Osteoblast (primary cell): Measurements from ENCODE around the gene VAC14. TPM values are rescaled to one million over a fixed set of nuclear protein-coding genes. Genes with fewer than 3 reads are reported as not detected.
A peak's percentile ranks its signal among the peaks of the same experiment; 100 is the strongest.

Source experiments
- DNase-seq: peaks from one replicate; pipeline ENCODE4 v3.0.0; 2011; ENCODE audit warnings: low spot score, mixed read lengths; ENCODE audit not compliant: insufficient read length; ENCODE audit errors: missing footprints
- H2AFZ ChIP-seq: 2 replicates; pipeline ENCODE4 v1.6.0; 2011; ENCODE audit warnings: mild to moderate bottlenecking, low read length
- H3K27ac ChIP-seq: 2 replicates; pipeline ENCODE4 v1.5.1; 2011; ENCODE audit warnings: mild to moderate bottlenecking, low read depth, low read length, moderate library complexity
- H3K27me3 ChIP-seq: 2 replicates; pipeline ENCODE4 v1.6.0; 2012; ENCODE audit warnings: mild to moderate bottlenecking, control low read depth, inconsistent platforms, low read length, moderate library complexity; ENCODE audit not compliant: insufficient read depth
- H3K36me3 ChIP-seq: 2 replicates; pipeline ENCODE4 v1.5.1; 2011; ENCODE audit warnings: mild to moderate bottlenecking, low read length, control low read depth, moderate library complexity; ENCODE audit not compliant: insufficient read depth
- H3K4me1 ChIP-seq: 2 replicates; pipeline ENCODE4 v1.5.1; 2011; ENCODE audit warnings: mild to moderate bottlenecking, low read length, control low read depth, moderate library complexity; ENCODE audit not compliant: insufficient read depth
- H3K4me2 ChIP-seq: 2 replicates; pipeline ENCODE4 v1.6.0; 2011; ENCODE audit warnings: mild to moderate bottlenecking, low read length; ENCODE audit not compliant: insufficient read depth
- H3K4me3 ChIP-seq: fragments of 200-600 bp; sonication (generic); 3 replicates; pipeline ENCODE4 v1.5.1; 2012; ENCODE audit warnings: mild to moderate bottlenecking, low read length, inconsistent platforms; ENCODE audit not compliant: insufficient read depth
- H3K79me2 ChIP-seq: 2 replicates; pipeline ENCODE4 v1.6.0; 2012; ENCODE audit warnings: mild to moderate bottlenecking, low read length, control low read depth, inconsistent platforms; ENCODE audit not compliant: insufficient read depth
- H3K9me3 ChIP-seq: 2 replicates; pipeline ENCODE4 v1.5.1; 2011; ENCODE audit warnings: low read depth, low read length, control low read depth
- H4K20me1 ChIP-seq: 2 replicates; pipeline ENCODE4 v1.6.0; 2012; ENCODE audit warnings: mild to moderate bottlenecking, low read length, control low read depth; ENCODE audit not compliant: insufficient read depth
- total RNA-seq: library from RNA; depleted of rRNA; stranded (reverse); fragments of >200 nt; gene quantifications from 2 replicates; pipeline ENCODE4 v1.2.3, GENCODE V29; 2012
- TF ChIP-seq, protein P1 (sequence below): IDR thresholded peaks from 2 replicates; pipeline ENCODE4 v1.5.1; 2011; ENCODE audit warnings: mild to moderate bottlenecking, low read depth, low read length, moderate library complexity; ENCODE audit errors: extremely low read depth

The VAC14 gene
- total RNA-seq, 1 donor, result 72.7 TPM

DNA sequence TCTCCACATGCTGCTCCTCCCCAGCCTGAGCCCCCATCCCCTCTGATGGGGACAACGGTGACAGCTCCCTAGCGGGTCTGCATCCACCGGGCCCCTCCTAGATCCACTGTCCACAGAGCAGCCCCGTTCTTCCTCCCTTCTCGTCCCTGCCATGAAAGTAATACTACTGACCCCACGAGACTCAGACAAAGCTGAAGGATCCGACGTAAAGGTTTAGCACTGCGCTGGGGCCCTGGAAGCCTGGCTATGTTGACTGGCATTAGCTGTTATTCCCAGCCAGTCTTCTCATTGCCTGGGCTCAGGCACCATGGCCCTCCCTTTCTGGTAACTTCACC lies 30.7 kb downstream of the VAC14 start:
- no peak overlapping the region for H3K4me2 ChIP-seq
- H3K27ac ChIP-seq, result no peak overlapping the region

DNA sequence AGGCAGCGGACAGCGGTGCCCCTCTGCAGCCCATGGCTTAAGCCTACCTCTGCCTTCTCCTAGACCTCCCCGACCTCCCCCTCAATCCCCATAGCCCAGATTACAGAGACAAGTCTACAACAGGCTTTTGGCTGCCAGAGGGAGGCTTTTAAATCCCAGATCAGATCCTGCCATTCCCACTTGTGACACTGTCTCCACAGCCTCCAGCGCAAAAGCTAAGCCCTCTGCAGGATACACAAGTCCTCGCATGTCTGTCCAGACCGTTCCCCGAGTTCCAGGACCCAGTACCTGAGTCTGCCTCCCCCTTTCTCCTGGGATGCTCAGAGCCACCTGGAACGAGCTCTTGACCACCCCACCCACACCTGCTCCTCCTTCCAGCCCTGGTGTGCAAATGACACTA lies 31.2 kb downstream of the VAC14 start:
- TF ChIP-seq, protein P1, sequence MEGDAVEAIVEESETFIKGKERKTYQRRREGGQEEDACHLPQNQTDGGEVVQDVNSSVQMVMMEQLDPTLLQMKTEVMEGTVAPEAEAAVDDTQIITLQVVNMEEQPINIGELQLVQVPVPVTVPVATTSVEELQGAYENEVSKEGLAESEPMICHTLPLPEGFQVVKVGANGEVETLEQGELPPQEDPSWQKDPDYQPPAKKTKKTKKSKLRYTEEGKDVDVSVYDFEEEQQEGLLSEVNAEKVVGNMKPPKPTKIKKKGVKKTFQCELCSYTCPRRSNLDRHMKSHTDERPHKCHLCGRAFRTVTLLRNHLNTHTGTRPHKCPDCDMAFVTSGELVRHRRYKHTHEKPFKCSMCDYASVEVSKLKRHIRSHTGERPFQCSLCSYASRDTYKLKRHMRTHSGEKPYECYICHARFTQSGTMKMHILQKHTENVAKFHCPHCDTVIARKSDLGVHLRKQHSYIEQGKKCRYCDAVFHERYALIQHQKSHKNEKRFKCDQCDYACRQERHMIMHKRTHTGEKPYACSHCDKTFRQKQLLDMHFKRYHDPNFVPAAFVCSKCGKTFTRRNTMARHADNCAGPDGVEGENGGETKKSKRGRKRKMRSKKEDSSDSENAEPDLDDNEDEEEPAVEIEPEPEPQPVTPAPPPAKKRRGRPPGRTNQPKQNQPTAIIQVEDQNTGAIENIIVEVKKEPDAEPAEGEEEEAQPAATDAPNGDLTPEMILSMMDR, result no peak
- no peaks in the 10 kb centered on the region for H4K20me1 ChIP-seq
- no peak overlapping the region for H2AFZ ChIP-seq
- no peaks in the 10 kb centered on the region for H3K27me3 ChIP-seq
- no peak overlapping the region for H3K4me2 ChIP-seq
- no peaks in the 10 kb centered on the region for H3K79me2 ChIP-seq
- H3K4me1 ChIP-seq, result peaks cover 30% of the 10 kb centered on the region
- no peak overlapping the region for H3K4me3 ChIP-seq
- peaks cover 24% of the 10 kb centered on the region for H3K36me3 ChIP-seq
- no peaks in the 10 kb centered on the region for H3K9me3 ChIP-seq
- no peak overlapping the region for H3K27ac ChIP-seq
- DNase-seq, result no peak

More for the DNA sequence above, 30.7 kb downstream of the VAC14 start:
- peaks cover 24% of the 10 kb centered on the region for H3K36me3 ChIP-seq
- H3K4me3 ChIP-seq, result no peak overlapping the region
- H3K79me2 ChIP-seq, result no peaks in the 10 kb centered on the region
- no peak for DNase-seq
- no peaks in the 10 kb centered on the region for H3K9me3 ChIP-seq
- no peaks in the 10 kb centered on the region for H4K20me1 ChIP-seq
- TF ChIP-seq, protein P1, result no peak
- no peak overlapping the region for H2AFZ ChIP-seq
- no peaks in the 10 kb centered on the region for H3K27me3 ChIP-seq
- peaks cover 30% of the 10 kb centered on the region for H3K4me1 ChIP-seq

DNA sequence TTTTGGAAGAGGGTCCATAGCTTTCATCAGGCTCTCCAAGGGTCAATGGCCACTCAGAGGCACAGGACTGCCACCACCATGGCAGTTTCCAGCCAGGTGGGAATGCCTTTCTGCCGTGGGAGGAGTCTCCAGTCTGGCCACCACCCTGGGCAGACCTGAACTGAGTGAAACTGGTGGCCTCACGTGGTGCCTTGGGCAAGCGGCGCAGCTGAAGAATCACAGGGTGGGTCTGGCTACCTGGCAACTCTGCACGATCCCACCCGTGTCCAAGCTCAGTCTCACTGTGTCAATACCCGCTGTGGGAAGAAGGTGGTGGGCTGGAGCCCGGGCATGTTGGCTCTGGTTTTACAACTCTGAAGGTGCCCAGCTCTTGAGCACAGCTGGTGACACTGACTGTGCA lies 31.8 kb downstream of the VAC14 start:
- TF ChIP-seq, protein P1, result no peak
- no peaks in the 10 kb centered on the region for H3K79me2 ChIP-seq
- H4K20me1 ChIP-seq, result no peaks in the 10 kb centered on the region
- H3K4me1 ChIP-seq, result peaks cover 30% of the 10 kb centered on the region
- no peak overlapping the region for H3K4me3 ChIP-seq
- H3K9me3 ChIP-seq, result no peaks in the 10 kb centered on the region
- no peak overlapping the region for H3K27ac ChIP-seq
- H2AFZ ChIP-seq, result no peak overlapping the region
- H3K36me3 ChIP-seq, result peaks cover 25% of the 10 kb centered on the region
- H3K4me2 ChIP-seq, result no peak overlapping the region
- DNase-seq, result no peak
- no peaks in the 10 kb centered on the region for H3K27me3 ChIP-seq

DNA sequence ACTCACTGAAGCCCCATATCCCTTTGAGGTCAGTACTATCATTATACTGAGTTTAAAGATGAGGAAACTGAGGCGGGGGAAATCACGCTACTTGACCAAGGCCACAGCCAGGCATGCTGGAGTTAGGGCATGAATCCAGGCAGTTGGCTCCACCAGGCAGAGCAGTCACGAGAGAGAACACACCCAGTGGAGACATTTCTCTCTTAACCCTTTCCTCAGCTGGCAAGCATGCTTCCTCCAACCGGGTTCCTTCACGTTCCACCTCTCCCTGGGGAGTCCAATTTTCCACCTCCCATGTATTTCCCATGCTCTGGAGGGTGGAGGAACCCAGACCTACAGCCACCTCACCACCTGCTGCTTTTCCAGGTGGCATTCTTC lies 32.8 kb downstream of the VAC14 start:
- peaks cover 25% of the 10 kb centered on the region for H3K36me3 ChIP-seq
- no peak for DNase-seq
- H3K4me2 ChIP-seq, result peak overlapping the region; percentile 29
- peak overlapping the region; percentile 58 for H3K27ac ChIP-seq
- H3K4me3 ChIP-seq, result no peak overlapping the region
- no peaks in the 10 kb centered on the region for H3K9me3 ChIP-seq
- TF ChIP-seq, protein P1, result no peak
- H3K27me3 ChIP-seq, result no peaks in the 10 kb centered on the region
- peaks cover 30% of the 10 kb centered on the region for H3K4me1 ChIP-seq
- no peaks in the 10 kb centered on the region for H4K20me1 ChIP-seq
- no peaks in the 10 kb centered on the region for H3K79me2 ChIP-seq
- H2AFZ ChIP-seq, result no peak overlapping the region
